Prostate gland (tissue), 2 donors: Measurements from ENCODE around the gene CENPW. TPM values are rescaled to one million over a fixed set of nuclear protein-coding genes. Genes with fewer than 3 reads are reported as not detected.

ENCODE experiments used
- DNase-seq: peaks from one replicate; pipeline ENCODE4 v3.0.0-alpha.2; 2019; ENCODE audit warnings: low spot score
- H3K27ac ChIP-seq, 2 donors: fragments of 200-600 bp; sonication (generic); 2 replicates each; pipeline ENCODE4 v1.5.1; 2017 to 2019
- H3K27me3 ChIP-seq: fragments of 200-600 bp; sonication (generic); replicated peaks from 2 replicates; pipeline ENCODE4 v1.5.1; 2019; ENCODE audit not compliant: insufficient read depth
- H3K36me3 ChIP-seq, 2 donors: fragments of 200-600 bp; sonication (generic); 1 replicate in 1 of 2; 2 replicates in 1 of 2; pipeline versions ENCODE4 v1.5.1 to v1.8.1; 2017 to 2019
- H3K4me1 ChIP-seq: fragments of 200-600 bp; sonication (generic); replicated peaks from 2 replicates; pipeline ENCODE4 v1.5.1; 2019
- H3K4me3 ChIP-seq, 2 donors: fragments of 200-600 bp; sonication (generic); 2 replicates each; pipeline ENCODE4 v1.5.1; 2017 to 2019
- H3K9me3 ChIP-seq: fragments of 200-600 bp; sonication (generic); 2 replicates; pipeline ENCODE4 v1.5.1; 2017
- POLR2A ChIP-seq: fragments of 450-650 bp; IDR thresholded peaks from one replicate; pipeline ENCODE4 v1.6.1; 2016; ENCODE audit warnings: antibody characterized with exemption, mild to moderate bottlenecking
- POLR2AphosphoS5 ChIP-seq: sonication (generic); formaldehyde crosslinking; IDR thresholded peaks from one replicate; pipeline ENCODE4 v1.6.1; 2017; ENCODE audit warnings: antibody characterized with exemption
- WGBS: methylation state at CpG from one replicate; pipeline ENCODE4 v1.1.5; 2018; 5-methylcytosine and 5-hydroxymethylcytosine counted together
- intact Hi-C: fragments of 100-400 bp; cut with DNase I; formaldehyde crosslinking; loops from one replicate; pipeline ENCODE4 v1.14.2; 2022
- total RNA-seq, 2 donors: library from RNA; depleted of rRNA; stranded (reverse); fragments of >200 nt; gene quantifications; one replicate each; pipeline ENCODE4 v1.1.0, GENCODE V29; 2016
- TF ChIP-seq, protein P1 (sequence below), 4 experiments: fragments of 200-600 bp in 2 of 4; fragments of 450-650 bp in 2 of 4; sonication (generic) in 2 of 4; IDR thresholded peaks; 1 replicate in 3 of 4; 2 replicates in 1 of 4; pipeline ENCODE4 v1.5.1; 2016 to 2019; ENCODE audit warnings: antibody characterized with exemption in 4 of 4, mild to moderate bottlenecking in 2 of 4, moderate library complexity in 2 of 4

CENPW gene
- total RNA-seq, 2 donors from 2014 or later, result 2.1 TPM; not detected in 1

DNA sequence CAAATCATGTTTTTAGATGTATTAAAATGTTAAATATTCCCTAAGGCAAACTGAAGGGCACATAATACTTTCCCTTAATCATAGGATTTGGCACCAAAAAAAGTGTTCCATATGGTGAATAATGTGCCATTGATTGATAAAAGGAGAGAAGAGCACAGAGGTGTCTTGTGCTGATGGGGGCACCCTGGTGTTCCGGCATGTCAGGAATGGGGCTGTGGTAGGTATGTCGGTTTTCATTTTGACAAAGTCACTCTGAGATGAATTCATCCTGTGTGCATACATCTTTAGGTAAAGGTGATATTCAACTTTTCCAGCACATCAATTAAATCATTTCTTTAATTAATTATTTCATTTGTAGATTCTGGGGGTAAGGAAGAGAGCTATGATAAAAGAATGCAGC, 36.8 kb downstream of the CENPW start:
- no peak overlapping the region for H3K27ac ChIP-seq
- no peak for TF ChIP-seq POLR2A
- TF ChIP-seq POLR2AphosphoS5, result no peak
- TF ChIP-seq, protein P1, sequence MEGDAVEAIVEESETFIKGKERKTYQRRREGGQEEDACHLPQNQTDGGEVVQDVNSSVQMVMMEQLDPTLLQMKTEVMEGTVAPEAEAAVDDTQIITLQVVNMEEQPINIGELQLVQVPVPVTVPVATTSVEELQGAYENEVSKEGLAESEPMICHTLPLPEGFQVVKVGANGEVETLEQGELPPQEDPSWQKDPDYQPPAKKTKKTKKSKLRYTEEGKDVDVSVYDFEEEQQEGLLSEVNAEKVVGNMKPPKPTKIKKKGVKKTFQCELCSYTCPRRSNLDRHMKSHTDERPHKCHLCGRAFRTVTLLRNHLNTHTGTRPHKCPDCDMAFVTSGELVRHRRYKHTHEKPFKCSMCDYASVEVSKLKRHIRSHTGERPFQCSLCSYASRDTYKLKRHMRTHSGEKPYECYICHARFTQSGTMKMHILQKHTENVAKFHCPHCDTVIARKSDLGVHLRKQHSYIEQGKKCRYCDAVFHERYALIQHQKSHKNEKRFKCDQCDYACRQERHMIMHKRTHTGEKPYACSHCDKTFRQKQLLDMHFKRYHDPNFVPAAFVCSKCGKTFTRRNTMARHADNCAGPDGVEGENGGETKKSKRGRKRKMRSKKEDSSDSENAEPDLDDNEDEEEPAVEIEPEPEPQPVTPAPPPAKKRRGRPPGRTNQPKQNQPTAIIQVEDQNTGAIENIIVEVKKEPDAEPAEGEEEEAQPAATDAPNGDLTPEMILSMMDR (IDR thresholded peaks at IDR 0.05), result no peak
- H3K36me3 ChIP-seq, result no peaks in the 10 kb centered on the region
- intact Hi-C loops, result no loop called here
- DNase-seq, result no peak
- H3K27me3 ChIP-seq, result no peaks in the 10 kb centered on the region
- no peaks in the 10 kb centered on the region for H3K4me1 ChIP-seq
- 96% methylated on average over 2 of the region's 2 CpGs for WGBS
- H3K9me3 ChIP-seq, result no peaks in the 10 kb centered on the region
- H3K4me3 ChIP-seq, result no peak overlapping the region

DNA sequence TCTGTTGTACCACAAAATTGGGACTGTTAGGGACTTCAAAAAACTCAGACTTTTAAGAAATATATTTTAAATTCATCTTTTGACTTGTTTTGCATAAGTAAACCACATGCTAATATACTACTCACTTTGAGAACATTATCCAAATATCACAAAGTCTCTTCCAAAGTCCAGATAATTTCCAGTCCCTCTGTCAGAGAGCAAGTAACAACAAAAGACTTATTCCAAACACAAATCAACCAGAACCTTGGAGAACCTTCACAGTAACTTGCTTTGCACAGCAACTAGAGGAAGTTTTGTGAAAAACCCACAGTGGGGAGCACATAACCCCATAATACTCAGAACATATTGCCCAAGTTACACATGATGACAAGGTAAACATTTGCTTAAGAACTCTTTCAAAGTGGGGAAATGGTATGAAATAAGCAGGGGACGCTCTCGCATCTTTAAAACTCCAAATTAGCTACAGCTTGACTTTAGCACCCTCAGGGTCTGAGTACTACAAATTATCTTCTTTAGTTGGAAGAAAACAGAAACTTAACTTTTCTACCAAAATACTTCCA, 37.8 kb downstream of the CENPW start:
- intact Hi-C loops, result no loop called here
- TF ChIP-seq, protein P1 (IDR thresholded peaks at IDR 0.05), result no peak
- TF ChIP-seq POLR2A, result no peak
- no peak for TF ChIP-seq POLR2AphosphoS5
- DNase-seq, result no peak
- no peaks in the 10 kb centered on the region for H3K36me3 ChIP-seq
- H3K27ac ChIP-seq, result no peak overlapping the region
- H3K9me3 ChIP-seq, result no peaks in the 10 kb centered on the region
- 69% methylated on average over 2 of the region's 2 CpGs for WGBS
- no peaks in the 10 kb centered on the region for H3K27me3 ChIP-seq
- no peaks in the 10 kb centered on the region for H3K4me1 ChIP-seq
- no peak overlapping the region for H3K4me3 ChIP-seq

DNA sequence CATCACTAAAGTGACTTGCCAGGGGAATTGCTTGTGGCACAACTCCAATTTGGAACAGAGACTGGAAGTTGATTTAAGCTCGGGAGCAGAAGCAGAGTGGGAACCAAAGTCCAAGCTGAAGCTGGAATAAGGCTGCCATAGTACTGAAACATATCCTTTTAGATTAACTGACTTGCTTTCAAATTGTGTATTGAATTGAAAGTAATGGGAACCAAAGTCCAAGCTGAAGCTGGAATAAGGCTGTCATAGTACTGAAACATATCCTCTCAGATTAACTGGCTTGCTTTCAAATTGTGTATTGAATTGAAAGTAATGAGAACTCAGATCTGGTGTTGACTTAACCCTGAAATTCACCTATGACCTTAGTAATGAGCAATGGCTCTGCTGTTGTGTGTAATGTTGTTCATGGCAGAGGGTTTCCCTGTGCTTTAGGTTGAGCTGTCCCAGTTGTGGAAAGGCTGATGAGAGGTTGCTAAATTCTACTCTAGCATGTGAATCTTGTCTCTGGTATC, 40.2 kb downstream of the CENPW start:
- DNase-seq, result no peak
- Histone ChIP-seq H3K4me3 (no peak overlapping the region), H3K27me3 (no peaks in the 10 kb centered on the region), H3K36me3 (no peaks in the 10 kb centered on the region), H3K9me3 (no peaks in the 10 kb centered on the region), H3K4me1 (no peaks in the 10 kb centered on the region), H3K27ac (no peak overlapping the region)
- intact Hi-C loops, result no loop called here
- WGBS, result 39% methylated on average over 1 of the region's 1 CpG
- no peak for TF ChIP-seq POLR2A
- TF ChIP-seq POLR2AphosphoS5, result no peak
- TF ChIP-seq, protein P1 (IDR thresholded peaks at IDR 0.05), result no peak

DNA sequence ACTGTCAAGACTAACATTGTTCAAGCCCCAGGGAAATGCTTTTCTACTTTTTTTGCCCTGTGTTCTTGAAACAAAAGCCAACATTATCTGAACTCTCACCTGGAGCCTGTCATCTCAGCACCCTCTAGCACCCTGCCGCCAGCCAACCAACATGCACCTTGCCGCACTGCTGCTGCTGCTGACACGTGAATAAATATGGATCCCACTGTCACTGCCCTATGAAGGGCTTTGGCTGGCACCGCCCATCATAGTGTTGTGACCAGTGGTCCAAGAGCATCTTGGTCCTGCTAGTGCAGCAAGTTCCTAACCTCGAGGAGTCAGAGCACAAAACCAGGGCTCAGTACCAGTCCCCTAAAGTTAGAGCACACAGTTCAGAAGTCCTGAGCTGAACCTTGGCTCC, 41.6 kb downstream of the CENPW start:
- WGBS, result 97% methylated on average over 5 of the region's 5 CpGs
- DNase-seq, result no peak
- H3K27me3 ChIP-seq, result no peaks in the 10 kb centered on the region
- TF ChIP-seq POLR2A, result no peak
- TF ChIP-seq, protein P1 (IDR thresholded peaks at IDR 0.05), result no peak
- TF ChIP-seq POLR2AphosphoS5, result no peak
- H3K9me3 ChIP-seq, result no peaks in the 10 kb centered on the region
- H3K4me1 ChIP-seq, result no peaks in the 10 kb centered on the region
- H3K27ac ChIP-seq, result no peak overlapping the region
- no peaks in the 10 kb centered on the region for H3K36me3 ChIP-seq
- intact Hi-C loops, result no loop called here
- no peak overlapping the region for H3K4me3 ChIP-seq

DNA sequence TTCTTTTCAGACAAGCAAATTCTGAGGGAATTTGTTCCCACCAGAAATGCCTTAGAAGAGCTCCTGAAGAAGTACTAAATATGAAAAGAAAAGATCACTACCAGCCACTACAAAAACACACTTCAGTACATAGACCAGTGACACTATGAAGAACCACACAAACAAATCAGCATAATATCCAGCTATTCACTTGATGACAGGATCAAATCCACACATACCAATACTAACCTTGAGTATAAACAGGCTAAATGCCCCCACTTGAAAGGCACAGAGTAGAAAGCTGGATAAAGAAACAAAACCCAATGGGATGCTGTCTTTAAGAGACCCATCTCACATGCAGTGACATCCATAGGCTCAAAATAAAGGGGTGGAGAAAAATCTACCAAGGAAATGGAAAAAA, 43.3 kb downstream of the CENPW start:
- H3K4me1 ChIP-seq, result no peaks in the 10 kb centered on the region
- intact Hi-C loops, result no loop called here
- no peak overlapping the region for H3K27ac ChIP-seq
- no peaks in the 10 kb centered on the region for H3K27me3 ChIP-seq
- TF ChIP-seq POLR2AphosphoS5, result no peak
- TF ChIP-seq, protein P1 (IDR thresholded peaks at IDR 0.05), result no peak
- TF ChIP-seq POLR2A, result no peak
- no peak overlapping the region for H3K4me3 ChIP-seq
- H3K36me3 ChIP-seq, result no peaks in the 10 kb centered on the region
- no peaks in the 10 kb centered on the region for H3K9me3 ChIP-seq
- no peak for DNase-seq
